Measurements from ENCODE around the gene TUBB3. TPM values are rescaled to one million over a fixed set of nuclear protein-coding genes. Genes with fewer than 3 reads are reported as not detected.

Gene TUBB3
- total and polyA plus RNA-seq, 2 of the 4 experiments (the other 2 are of a cell fraction), result 311 to 410 TPM

GRCh38 chr16:89966756-89967155 lies 43.6 kb downstream of the TUBB3 start:
- ATAC-seq (ENCODE audit: low read depth) (no peak), DNase-seq (no peak)
- no peak overlapping the region for H2BK20ac ChIP-seq (ENCODE audit: low read depth, low read length)
- H4K91ac ChIP-seq (ENCODE audit: insufficient read depth, low read depth, low read length), result no peak overlapping the region
- H4K5ac ChIP-seq (ENCODE audit: low read depth, low read length), result no peak overlapping the region
- intact Hi-C loops (cut with micrococcal nuclease) (no loop called here), dilution Hi-C loops (cut with HindIII; ENCODE audit: low sequenced_read_pairs, unreplicated experiment) (no loop called here), in situ Hi-C loops (cut with MboI; ENCODE audit: low sequenced_read_pairs) (no loop called here)
- no peak overlapping the region for H3K23ac ChIP-seq (ENCODE audit: low read depth, low read length)
- H3K4ac ChIP-seq (ENCODE audit: low read depth, low read length), result no peak overlapping the region
- H3K9ac ChIP-seq (ENCODE audit: low read depth, low read length), result no peak overlapping the region
- no TSS peak for BruUV-seq (replicated peaks)
- peaks cover 20% of the 10 kb centered on the region; the same call in 1 of the 2 replicates for H3K36me3 ChIP-seq (ENCODE audit: control insufficient read depth, insufficient read depth, low read length)
- peaks cover 2% of the 10 kb centered on the region; the same call in 1 of the 2 replicates for H3K9me3 ChIP-seq (ENCODE audit: control insufficient read depth, insufficient read depth, low read length)
- H3K27me3 ChIP-seq (ENCODE audit: control insufficient read depth, insufficient read depth, low read length), result no peaks in the 10 kb centered on the region
- H3K4me2 ChIP-seq (ENCODE audit: low read depth, low read length), result no peak overlapping the region
- H3K14ac ChIP-seq (replicated peaks; ENCODE audit: low read depth, low read length), result no peak overlapping the region
- no peak overlapping the region for H2AK5ac ChIP-seq (ENCODE audit: low read depth, low read length)
- no peak overlapping the region for H2AK9ac ChIP-seq (replicated peaks; ENCODE audit: low read depth, low read length, poor library complexity)
- H3K56ac ChIP-seq (ENCODE audit: extremely low read depth, insufficient read depth, low read length), result no peak overlapping the region
- H3K18ac ChIP-seq (ENCODE audit: low read depth, low read length), result no peak overlapping the region
- H3K4me3 ChIP-seq (ENCODE audit: insufficient read depth, low read depth, low read length), result no peak overlapping the region
- H3K4me1 ChIP-seq (ENCODE audit: control insufficient read depth, insufficient read depth, low read length), result peaks cover 6% of the 10 kb centered on the region
- no peak overlapping the region for H2BK120ac ChIP-seq (ENCODE audit: low read depth, low read length)
- ChIA-PET POLR2A (ENCODE audit: unreplicated experiment) (no interaction called here), CTCF (no interaction called here)
- no peak for TF ChIP-seq MXI1 (IDR thresholded peaks at IDR 0.05; ENCODE audit: borderline replicate concordance, low read depth, low read length)
- no peak for TF ChIP-seq CTCF (conservative IDR thresholded peaks at IDR 0.05; ENCODE audit: low read depth, low read length)
- TF ChIP-seq MAZ (IDR thresholded peaks at IDR 0.05; ENCODE audit: borderline replicate concordance, low read depth, low read length), result no peak
- no peak for TF ChIP-seq NFE2L2 (IDR thresholded peaks at IDR 0.05; ENCODE audit: low read depth, low read length)
- no peak for TF ChIP-seq CEBPB (IDR thresholded peaks at IDR 0.05; ENCODE audit: low read depth, low read length)
- TF ChIP-seq RCOR1 (IDR thresholded peaks at IDR 0.05; ENCODE audit: insufficient replicate concordance, low read length), result no peak
- TF ChIP-seq CHD1 (IDR thresholded peaks at IDR 0.05; ENCODE audit: low read depth, low read length), result no peak
- TF ChIP-seq MAFK (IDR thresholded peaks at IDR 0.05; ENCODE audit: low read depth, low read length), result no peak
- TF ChIP-seq BHLHE40 (IDR thresholded peaks at IDR 0.05; ENCODE audit: low read depth, low read length), result no peak
- no peak for TF ChIP-seq RAD21 (IDR thresholded peaks at IDR 0.05; ENCODE audit: low read length)
- no peak for TF ChIP-seq SMC3 (IDR thresholded peaks at IDR 0.05; ENCODE audit: low read depth, low read length)
- no peak for TF ChIP-seq RFX5 (IDR thresholded peaks at IDR 0.05; ENCODE audit: low read depth, low read length)
- TF ChIP-seq, protein P1, sequence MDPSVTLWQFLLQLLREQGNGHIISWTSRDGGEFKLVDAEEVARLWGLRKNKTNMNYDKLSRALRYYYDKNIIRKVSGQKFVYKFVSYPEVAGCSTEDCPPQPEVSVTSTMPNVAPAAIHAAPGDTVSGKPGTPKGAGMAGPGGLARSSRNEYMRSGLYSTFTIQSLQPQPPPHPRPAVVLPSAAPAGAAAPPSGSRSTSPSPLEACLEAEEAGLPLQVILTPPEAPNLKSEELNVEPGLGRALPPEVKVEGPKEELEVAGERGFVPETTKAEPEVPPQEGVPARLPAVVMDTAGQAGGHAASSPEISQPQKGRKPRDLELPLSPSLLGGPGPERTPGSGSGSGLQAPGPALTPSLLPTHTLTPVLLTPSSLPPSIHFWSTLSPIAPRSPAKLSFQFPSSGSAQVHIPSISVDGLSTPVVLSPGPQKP (IDR thresholded peaks at IDR 0.05; ENCODE audit: borderline replicate concordance, low read depth, low read length), result no peak
- no peak for TF ChIP-seq FOS (IDR thresholded peaks at IDR 0.05; ENCODE audit: low read depth, low read length)
- no peak for TF ChIP-seq POLR2A (IDR thresholded peaks at IDR 0.05; ENCODE audit: low read depth, low read length)
- no peak for TF ChIP-seq USF2 (IDR thresholded peaks at IDR 0.05; ENCODE audit: low read depth, low read length)
- H3K9me1 ChIP-seq (ENCODE audit: insufficient read depth, low read length), result peaks cover 8% of the 10 kb centered on the region; the same call in 1 of the 2 replicates
- no peak overlapping the region for H2BK15ac ChIP-seq (ENCODE audit: low read depth, low read length)
- H3K79me1 ChIP-seq (ENCODE audit: low read depth in 1 of 2, low read length in 2 of 2), result peaks cover 16 to 29% of the 10 kb centered on the region in 2 experiments
- no peak overlapping the region for H2BK5ac ChIP-seq (ENCODE audit: low read depth, low read length, poor library complexity, severe bottlenecking)
- H4K20me1 ChIP-seq (ENCODE audit: insufficient read depth, low read length), result no peaks in the 10 kb centered on the region
- no peak overlapping the region for H4K8ac ChIP-seq (ENCODE audit: low read depth in 2 of 2, low read length in 2 of 2)
- 93% methylated on average over 3 of the region's 9 CpGs; no CpG with 5 or more reads in 1 of the 2 experiments for WGBS, 2 experiments (ENCODE audit: extremely low coverage in 2 of 2, insufficient read length in 1 of 2)
- no peak overlapping the region for H2AFZ ChIP-seq (replicated peaks; ENCODE audit: low read length, poor library complexity)
- no peak overlapping the region for H3K27ac ChIP-seq (ENCODE audit: insufficient read depth, low read length)

Data from IMR-90 (cell line).